SIG-M5 (cell line): ENCODE measurements around the gene PLEK.
A peak's percentile ranks its signal among the peaks of the same experiment; 100 is the strongest.
"Not testable (repeated sequence)": the region's sequence is repeated elsewhere in the genome, so short reads cannot be mapped to it uniquely, and the experiment has no call there.

Experiments used
- DNase-seq: peaks from one replicate; lab custom pipeline; 2025; lab: John Stamatoyannopoulos, UW

The PLEK gene

GRCh38 chr2:68352651-68353391 lies 12.3 kb upstream of the PLEK start:
- DNase-seq, result no peak

- DNase-seq, result no peak
Observed at GRCh38 chr2:68356599-68357239, 8.4 kb upstream of the PLEK start.

GRCh38 chr2:68357605-68358337 lies 7.3 kb upstream of the PLEK start:
- DNase-seq, result no peak

GRCh38 chr2:68359889-68360288 lies 5.2 kb upstream of the PLEK start:
- no peak for DNase-seq

GRCh38 chr2:68362069-68362468 lies 3.0 kb upstream of the PLEK start:
- peak; percentile 67 for DNase-seq

GRCh38 chr2:68362749-68363148 lies 2.3 kb upstream of the PLEK start:
- DNase-seq, result no peak

- no peak for DNase-seq
Observed at GRCh38 chr2:68363721-68364120, 1.4 kb upstream of the PLEK start.

- DNase-seq, result no peak
Observed at GRCh38 chr2:68366083-68366560, 1.0 kb downstream of the PLEK start.

GRCh38 chr2:68367953-68368653 lies 3.0 kb downstream of the PLEK start:
- DNase-seq, result peak; percentile 29

GRCh38 chr2:68368654-68369336 lies 3.7 kb downstream of the PLEK start:
- no peak for DNase-seq

GRCh38 chr2:68369337-68369734 lies 4.3 kb downstream of the PLEK start:
- DNase-seq, result no peak

- no peak for DNase-seq
Observed at GRCh38 chr2:68371138-68371537, 6.1 kb downstream of the PLEK start.

GRCh38 chr2:68371581-68371980 lies 6.5 kb downstream of the PLEK start:
- DNase-seq, result no peak

GRCh38 chr2:68372485-68372884 lies 7.4 kb downstream of the PLEK start:
- DNase-seq, result no peak

GRCh38 chr2:68374184-68374583 lies 9.1 kb downstream of the PLEK start:
- DNase-seq, result no peak

GRCh38 chr2:68375582-68375981 lies 10.5 kb downstream of the PLEK start:
- no peak for DNase-seq

- DNase-seq, result no peak
Observed at GRCh38 chr2:68377137-68377780, 12.2 kb downstream of the PLEK start.

GRCh38 chr2:68378779-68379178 lies 13.7 kb downstream of the PLEK start:
- DNase-seq, result not testable (repeated sequence)

- no peak for DNase-seq
Observed at GRCh38 chr2:68379184-68379708, 14.2 kb downstream of the PLEK start.

- no peak for DNase-seq
Observed at GRCh38 chr2:68383778-68384177, 18.7 kb downstream of the PLEK start.
